GM03348 (cell line): ENCODE results near the gene GBA3.

Experiments
- DNase-seq: peaks from one replicate; pipeline ENCODE4 v3.0.0; 2012; ENCODE audit warnings: low spot score

Gene GBA3

DNA sequence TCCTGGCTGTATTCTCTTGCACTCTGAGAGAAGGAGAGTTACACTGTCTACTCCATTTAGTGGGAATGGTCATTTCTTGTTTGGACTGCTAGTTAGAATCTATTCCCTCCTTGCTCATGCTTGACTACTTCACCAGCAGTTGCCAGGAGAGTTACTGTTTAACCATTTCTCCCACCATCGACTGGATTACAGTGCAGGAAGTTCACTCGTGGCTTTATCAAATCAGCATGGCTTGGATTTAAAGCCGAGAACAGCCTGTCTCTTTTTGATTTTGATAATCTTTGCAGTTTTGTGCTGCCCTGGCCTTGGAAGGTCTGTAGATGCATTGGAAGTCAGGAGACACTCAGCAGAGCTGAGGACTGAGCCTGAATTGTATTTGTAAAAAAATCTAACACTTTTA lies 3.2 kb downstream of the GBA3 start:
- no peak for DNase-seq

DNA sequence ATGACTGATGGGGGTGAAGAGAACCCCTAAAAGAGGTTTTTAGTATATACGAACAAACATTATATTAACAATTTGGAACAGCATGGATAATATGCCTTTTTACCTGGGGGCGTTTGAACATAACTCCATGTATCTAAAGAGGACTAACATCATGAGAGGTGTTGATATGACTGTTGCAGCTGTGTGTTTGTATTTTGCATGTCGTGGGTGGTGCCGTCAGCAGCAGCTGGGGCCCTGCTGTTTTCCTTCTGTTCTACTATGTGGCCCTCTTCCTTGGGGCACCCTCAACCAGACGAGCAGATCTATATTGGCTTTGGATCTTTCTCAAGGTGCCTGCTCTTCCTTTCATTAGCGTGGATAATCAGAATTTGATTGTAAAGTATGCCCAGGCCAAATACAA lies 11.2 kb downstream of the GBA3 start:
- no peak for DNase-seq

DNA sequence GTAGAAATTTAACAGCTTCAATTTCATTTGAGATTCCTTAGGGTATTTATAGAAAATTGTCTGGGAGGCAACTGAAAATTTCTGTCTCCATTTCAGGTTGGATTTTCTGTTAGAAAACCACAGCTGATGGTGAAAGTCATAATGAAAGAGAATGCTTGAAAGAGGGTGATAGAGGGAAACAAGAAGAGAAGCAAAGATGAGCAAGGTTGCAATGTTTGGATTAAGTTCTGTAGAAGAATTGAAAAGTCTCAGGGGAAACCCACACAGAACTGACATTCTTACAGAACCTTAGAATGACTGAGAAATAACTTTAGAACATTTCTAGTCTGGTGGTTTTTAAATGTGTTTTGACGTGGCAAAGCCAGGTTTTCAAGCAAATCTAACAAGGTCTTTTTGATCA lies 14.7 kb downstream of the GBA3 start:
- no peak for DNase-seq

DNA sequence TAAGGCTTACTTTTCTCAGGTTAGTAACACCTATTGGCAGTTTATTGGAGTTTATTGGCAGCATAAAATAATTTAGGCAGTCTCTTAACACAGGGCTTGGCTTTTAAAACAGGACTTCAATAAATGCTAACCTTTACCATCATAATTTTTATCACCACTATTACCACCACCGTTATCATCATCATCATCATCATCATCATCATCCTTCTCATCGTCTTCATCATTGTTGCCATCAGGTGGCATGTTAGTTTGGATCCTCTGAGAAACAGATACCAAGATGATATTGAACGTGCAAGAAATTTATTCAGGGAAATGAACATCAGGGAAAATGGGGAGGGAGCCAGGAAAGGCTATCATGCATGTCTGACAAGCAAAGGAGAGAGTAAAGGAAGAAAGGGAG lies 16.2 kb downstream of the GBA3 start:
- DNase-seq = no peak

GRCh38 chr4:22712105-22712504 lies 19.4 kb downstream of the GBA3 start:
- DNase-seq = no peak

DNA sequence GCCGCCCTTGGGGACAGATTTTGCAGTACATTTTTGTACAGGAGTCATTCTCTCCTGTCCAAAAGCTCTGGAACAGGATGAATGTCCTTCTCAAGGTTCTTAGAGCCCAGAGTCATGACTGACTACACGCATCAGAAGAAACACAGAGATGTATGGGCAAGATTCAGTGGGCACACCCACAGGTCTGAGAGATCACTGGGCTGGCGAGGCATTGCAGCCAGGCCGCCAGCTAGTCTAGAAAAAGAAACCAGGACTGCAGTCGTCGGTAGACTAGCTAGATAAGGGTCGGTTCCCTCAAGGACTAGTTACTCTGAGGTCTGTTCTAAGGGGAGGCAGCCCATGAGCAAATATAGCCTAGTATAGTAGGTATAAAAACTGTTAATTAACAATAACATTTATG lies 19.8 kb downstream of the GBA3 start:
- no peak for DNase-seq

GRCh38 chr4:22713841-22714240 lies 21.1 kb downstream of the GBA3 start:
- no peak for DNase-seq

DNA sequence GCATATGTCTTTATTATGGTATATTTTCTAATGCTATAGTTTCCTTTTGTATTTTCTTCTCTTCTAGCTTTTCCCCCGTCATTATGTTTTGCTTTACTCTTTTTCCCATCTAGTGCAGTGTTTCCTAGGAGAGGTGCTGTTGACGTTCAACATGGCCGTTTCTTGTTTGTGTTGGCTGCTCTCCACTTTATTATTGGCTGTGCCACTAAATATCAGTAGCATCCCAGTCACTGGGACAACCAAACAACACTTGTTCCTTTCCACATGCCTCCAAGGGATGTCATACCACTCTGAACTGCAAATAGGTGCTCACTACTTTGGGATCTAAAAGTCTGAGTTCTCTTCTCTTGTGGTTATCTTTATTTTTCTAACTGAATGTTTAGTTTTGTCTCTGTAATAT lies 26.5 kb downstream of the GBA3 start:
- DNase-seq = no peak

- no peak for DNase-seq
Measured at GRCh38 chr4:22720091-22720490, 27.4 kb downstream of the GBA3 start.

- DNase-seq = no peak
Measured at GRCh38 chr4:22721204-22721603, 28.5 kb downstream of the GBA3 start.

GRCh38 chr4:22730021-22730420 lies 37.3 kb downstream of the GBA3 start:
- DNase-seq = no peak

- DNase-seq = no peak
Measured at GRCh38 chr4:22733816-22734215, 41.1 kb downstream of the GBA3 start.

DNA sequence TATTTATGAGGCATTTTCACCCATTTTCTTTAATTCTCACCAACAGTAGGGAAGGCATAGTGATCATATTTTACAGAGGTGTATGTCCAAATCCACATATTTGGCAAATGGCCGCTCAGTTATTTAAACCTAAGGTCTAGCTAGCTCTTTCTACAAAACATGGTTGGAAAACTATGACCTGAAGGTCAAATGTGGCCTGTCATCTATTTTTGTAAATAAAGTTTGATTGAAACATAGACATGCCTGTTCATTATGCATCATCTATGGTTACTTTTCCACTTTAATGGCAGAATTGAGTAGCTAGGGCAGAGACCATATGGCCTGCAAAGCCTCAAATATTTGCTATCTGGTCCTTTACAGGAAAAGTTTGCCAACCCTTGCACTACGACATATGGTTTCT lies 44.2 kb downstream of the GBA3 start:
- DNase-seq = no peak

GRCh38 chr4:22739968-22740367 lies 47.2 kb downstream of the GBA3 start:
- DNase-seq = no peak

GRCh38 chr4:22741744-22742143 lies 49.0 kb downstream of the GBA3 start:
- no peak for DNase-seq

DNA sequence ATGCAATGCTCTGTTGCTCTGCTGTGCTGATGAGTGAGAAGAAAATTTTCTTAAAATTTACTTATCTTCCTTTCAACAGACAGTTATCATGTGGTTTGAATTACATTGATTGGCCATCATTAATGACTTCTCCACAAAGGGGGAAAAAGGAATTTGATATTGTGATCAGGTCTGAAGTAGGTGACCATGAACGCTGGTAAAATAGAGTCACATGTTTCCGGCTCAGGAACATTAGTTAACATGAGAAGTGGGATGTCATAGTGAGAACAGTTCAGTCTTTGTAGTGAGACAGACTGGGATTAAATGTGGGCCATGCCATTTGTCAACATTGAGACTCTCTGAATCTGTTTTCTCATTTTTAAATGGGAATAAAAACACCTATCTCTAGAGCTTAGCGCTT lies 50.6 kb downstream of the GBA3 start:
- DNase-seq = no peak

- no peak for DNase-seq
Measured at GRCh38 chr4:22744478-22745062, 51.8 kb downstream of the GBA3 start.

- DNase-seq = no peak
Measured at GRCh38 chr4:22745234-22745633, 52.5 kb downstream of the GBA3 start.

DNA sequence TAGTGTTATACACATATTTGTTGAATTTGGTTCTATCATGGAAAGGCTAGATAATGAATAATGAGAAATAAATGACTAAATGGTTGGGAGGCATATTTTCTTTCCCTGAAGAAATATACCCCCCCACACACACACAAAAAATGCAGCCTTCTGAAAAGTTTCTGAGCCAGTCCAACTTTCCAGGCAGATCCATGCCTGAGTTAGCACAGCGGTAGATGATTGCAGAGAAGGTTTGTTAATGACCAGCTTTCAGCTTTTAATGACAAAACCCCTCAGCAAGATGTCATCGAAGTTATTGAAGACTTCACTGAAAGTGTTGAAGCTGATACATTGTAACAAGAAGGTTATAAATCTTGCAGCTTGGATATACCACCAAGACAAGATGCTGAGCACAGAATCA lies 61.4 kb downstream of the GBA3 start:
- DNase-seq = no peak

DNA sequence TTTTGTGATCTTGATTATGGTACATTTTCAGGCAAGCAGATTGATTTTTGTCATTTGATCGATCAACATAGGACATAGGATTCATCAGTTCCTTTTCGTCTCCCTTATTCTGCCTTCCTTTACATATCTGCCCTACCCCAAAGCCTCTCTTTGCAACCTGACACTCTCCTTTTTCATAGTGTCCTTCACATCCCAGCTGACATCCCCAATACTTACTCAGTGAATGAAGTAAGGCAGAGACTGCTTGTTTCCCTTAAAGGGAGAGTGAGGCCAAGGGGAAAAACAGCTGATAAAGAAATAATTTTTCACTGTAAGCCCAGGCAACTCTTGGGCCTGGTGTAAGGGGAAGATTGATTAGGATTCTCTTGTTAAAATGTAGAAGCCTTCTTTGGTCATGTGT lies 69.8 kb downstream of the GBA3 start:
- no peak for DNase-seq

DNA sequence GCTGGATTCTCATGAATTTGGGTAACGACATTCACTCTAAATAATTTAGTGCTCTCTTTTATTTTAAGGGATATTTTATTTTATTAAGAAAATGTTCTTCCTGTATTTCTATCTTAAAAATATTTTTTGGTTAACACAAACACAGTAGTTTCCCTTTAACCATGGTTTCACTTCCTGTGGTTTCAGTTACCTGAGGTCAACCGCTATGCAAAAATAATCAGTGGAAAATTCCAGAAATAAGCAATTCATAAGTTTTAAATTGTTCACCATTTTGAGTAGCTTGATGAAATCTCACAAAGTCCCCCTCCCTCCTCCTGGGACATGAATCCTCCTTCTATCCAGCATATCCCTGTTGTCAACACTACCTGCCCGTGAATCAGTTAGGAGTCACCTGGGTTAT lies 71.4 kb downstream of the GBA3 start:
- no peak for DNase-seq

- no peak for DNase-seq
Measured at GRCh38 chr4:22766068-22766467, 73.3 kb downstream of the GBA3 start.

- no peak for DNase-seq
Measured at GRCh38 chr4:22778547-22779163, 85.9 kb downstream of the GBA3 start.

- no peak for DNase-seq
Measured at GRCh38 chr4:22780317-22780716, 87.6 kb downstream of the GBA3 start.

DNA sequence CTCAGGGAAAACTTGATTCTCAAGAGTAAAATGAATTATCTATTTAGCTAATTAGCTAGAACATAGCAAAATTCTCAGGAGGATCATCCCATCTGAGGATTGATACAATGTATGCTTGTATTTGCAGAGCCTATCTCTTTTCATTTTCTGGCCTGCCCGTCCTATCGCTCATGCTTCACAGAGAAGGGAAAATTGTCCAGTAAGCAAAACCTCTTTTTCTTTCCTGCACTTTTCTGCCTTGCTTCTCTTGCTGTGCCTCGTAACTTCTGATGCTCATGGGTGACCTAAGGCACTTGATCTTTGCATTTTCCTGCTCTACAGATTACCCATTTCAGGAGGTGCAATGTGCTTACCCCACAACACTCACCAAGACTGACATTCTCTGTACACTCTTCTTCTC lies 88.1 kb downstream of the GBA3 start:
- no peak for DNase-seq
